NCI-H2227 treated with DMSO at 0.1 percent for 48 hours (cell line): ENCODE measurements around the gene BAZ2B.

Experiments
- DNase-seq: peaks from one replicate; lab custom pipeline; 2025; lab: John Stamatoyannopoulos, UW

BAZ2B gene

GRCh38 chr2:159317392-159318088 is 298.8 kb downstream of the BAZ2B start:
- no peak for DNase-seq

DNA sequence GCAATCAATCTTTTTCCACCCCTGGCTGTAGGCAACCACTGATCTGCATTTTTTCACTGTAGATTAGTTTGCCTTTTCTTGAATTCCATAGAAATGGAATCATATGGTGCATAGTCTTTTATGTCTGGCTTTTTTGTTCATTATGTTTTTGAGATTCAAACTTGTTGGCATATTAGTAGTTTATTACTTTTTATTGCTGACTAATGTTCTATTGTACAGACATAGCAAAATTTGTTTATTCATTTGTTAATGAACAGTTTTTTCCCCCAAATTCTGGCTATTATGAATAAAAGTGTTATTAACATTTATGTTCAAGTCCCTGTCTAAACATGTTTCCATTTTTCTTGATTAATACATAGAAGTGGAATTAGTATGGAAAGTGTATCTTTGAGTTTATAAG is 308.4 kb downstream of the BAZ2B start:
- no peak for DNase-seq

GRCh38 chr2:159300586-159300985 is 315.8 kb downstream of the BAZ2B start:
- no peak for DNase-seq

DNA sequence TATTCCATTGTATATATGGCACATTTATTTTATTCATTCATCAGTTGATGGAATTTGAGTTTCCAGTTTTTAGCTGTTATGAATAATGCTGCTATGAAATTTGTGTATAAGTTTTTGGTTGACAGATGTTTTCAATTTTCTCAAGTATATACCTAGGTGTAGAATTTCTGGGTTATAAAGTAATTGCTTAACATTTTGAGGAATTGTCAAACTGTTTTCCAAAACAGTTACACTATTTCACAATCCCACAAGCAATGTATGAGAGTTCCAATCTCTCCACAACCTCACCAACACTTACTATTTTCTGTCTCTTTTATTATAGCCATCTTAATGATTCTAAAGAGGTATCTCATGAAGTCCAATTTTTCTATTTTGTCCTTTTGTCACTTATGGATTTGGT is 317.4 kb downstream of the BAZ2B start:
- no peak for DNase-seq

DNA sequence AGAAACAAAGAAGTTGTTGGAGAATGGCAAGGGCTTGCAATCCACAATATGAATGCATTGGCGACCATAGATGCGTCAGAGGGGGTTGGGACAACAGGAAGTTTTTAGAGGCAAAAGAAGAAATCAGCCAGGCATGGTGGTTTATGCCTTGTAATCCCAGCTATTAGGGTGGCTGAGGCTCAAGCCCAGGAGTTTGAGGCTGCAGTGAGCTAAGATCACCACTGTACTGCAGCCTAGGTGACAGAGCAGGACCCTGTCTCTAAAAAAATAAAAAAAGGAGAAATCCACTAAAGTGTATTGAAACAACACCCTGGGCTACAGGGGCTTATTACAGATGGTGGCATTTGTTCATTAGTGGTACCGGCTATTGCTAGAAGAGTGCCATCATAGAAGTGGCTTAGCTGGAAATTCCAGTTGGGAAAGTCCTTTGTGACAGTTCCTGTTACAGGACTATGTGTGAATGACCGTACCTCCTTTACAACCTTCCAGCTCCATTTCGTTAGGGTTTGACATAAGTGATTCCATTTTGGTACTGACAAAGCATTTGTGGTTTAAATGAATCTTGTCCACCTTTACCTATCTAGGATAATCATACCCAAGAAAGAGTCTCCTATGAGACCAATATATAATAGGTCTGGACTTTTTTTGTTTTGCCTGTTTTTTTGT is 319.2 kb downstream of the BAZ2B start:
- DNase-seq = no peak

GRCh38 chr2:159292157-159292556 is 324.2 kb downstream of the BAZ2B start:
- no peak for DNase-seq

- DNase-seq = no peak
Measured at GRCh38 chr2:159290289-159290907, 325.9 kb downstream of the BAZ2B start.

DNA sequence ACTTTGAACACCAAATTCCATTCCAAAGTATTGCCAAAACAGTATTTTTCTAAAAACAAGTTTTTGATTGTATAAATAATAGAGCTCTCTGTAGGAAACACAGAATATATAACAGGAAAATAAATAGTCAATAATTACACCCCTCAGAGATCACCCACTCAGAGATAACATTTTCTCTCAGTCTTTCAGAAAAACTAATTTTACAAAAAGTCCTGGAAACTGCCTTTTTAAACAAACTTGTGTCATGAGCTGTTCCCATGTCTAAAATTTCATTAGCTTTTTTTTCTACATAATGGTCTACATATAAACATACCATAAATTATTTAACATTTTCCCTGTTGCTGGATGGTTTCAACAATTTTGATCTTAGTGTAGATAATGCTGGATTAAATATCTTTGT is 328.6 kb downstream of the BAZ2B start:
- DNase-seq = no peak

GRCh38 chr2:159286709-159287441 is 329.5 kb downstream of the BAZ2B start:
- DNase-seq = peak; percentile 98

GRCh38 chr2:159285929-159286708 is 330.2 kb downstream of the BAZ2B start, which contains the start of gene WDSUB1:
TSS of gene WDSUB1 (minus strand) at chr2:159286703. CDS start at chr2:159283069, 3,634 bp downstream.
- DNase-seq = peak; percentile 71

GRCh38 chr2:159285433-159285832 is 330.9 kb downstream of the BAZ2B start:
- no peak for DNase-seq

DNA sequence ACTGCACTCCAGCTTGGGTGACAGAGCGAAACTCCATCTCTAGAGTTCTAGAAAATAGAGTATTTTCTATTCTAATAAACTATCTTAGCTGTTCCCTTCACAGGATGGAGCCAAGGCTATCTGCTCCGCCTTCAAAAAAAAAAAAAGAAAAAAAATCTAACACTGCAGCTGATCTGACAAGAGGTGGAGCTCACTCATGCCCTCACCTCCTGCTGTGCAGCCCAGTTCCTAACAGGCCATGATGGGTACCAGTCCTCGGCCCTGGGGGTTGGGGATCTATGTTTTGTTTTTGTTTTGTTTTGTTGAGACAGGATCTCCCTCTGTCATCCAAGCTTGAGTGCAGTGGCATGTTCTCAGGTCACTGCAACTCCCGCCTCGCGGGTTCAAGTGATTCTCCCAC is 332.8 kb downstream of the BAZ2B start:
- DNase-seq = no peak

GRCh38 chr2:159281002-159281401 is 335.3 kb downstream of the BAZ2B start:
- DNase-seq = no peak

GRCh38 chr2:159279700-159280099 is 336.6 kb downstream of the BAZ2B start:
- DNase-seq = no peak

GRCh38 chr2:159275111-159275510 is 341.2 kb downstream of the BAZ2B start:
- DNase-seq = no peak

GRCh38 chr2:159272156-159272555 is 344.2 kb downstream of the BAZ2B start:
- DNase-seq = no peak

GRCh38 chr2:159270744-159271379 is 345.5 kb downstream of the BAZ2B start:
- no peak for DNase-seq
